Sigmoid colon (tissue), 7 donors: Measurements from ENCODE around the gene GRAMD1A. TPM values are rescaled to one million over a fixed set of nuclear protein-coding genes. Genes with fewer than 3 reads are reported as not detected.
"Not testable (repeated sequence)": the region's sequence is repeated elsewhere in the genome, so short reads cannot be mapped to it uniquely, and the experiment has no call there.

Experiments
- DNase-seq: peaks from one replicate; pipeline ENCODE4 v3.0.0-alpha.2; 2019
- H3K27ac ChIP-seq, 4 donors: fragments of 200-600 bp; sonication (generic); one replicate each; pipeline ENCODE4 v1.5.1; 2016 to 2019; ENCODE audit warnings: mild to moderate bottlenecking in 1 of 4
- H3K27me3 ChIP-seq, 3 donors: fragments of 200-600 bp; sonication (generic); one replicate each; pipeline ENCODE4 v1.5.1; 2019; ENCODE audit warnings: mild to moderate bottlenecking in 1 of 3
- H3K36me3 ChIP-seq, 4 donors: fragments of 200-600 bp; sonication (generic); one replicate each; pipeline ENCODE4 v1.5.1; 2016 to 2019
- H3K4me1 ChIP-seq, 4 donors: fragments of 200-600 bp; sonication (generic); one replicate each; pipeline ENCODE4 v1.5.1; 2017 to 2019
- H3K4me3 ChIP-seq, 4 donors: fragments of 200-600 bp; sonication (generic); one replicate each; pipeline ENCODE4 v1.5.1; 2017 to 2019; ENCODE audit warnings: mild to moderate bottlenecking in 2 of 4, moderate library complexity in 1 of 4
- H3K9me3 ChIP-seq, 4 donors: fragments of 200-600 bp in 3 of 4; sonication (generic) in 3 of 4; one replicate each; pipeline versions ENCODE4 v1.5.1 to v1.6.1; 2013 to 2019
- CTCF ChIP-seq, 4 experiments: fragments of 450-650 bp in 3 of 4; fragments of 200-600 bp in 1 of 4; IDR thresholded peaks; one replicate each; pipeline ENCODE4 v1.5.1; 2016 to 2019; ENCODE audit warnings: antibody characterized with exemption in 4 of 4, mild to moderate bottlenecking in 3 of 4, moderate library complexity in 2 of 4
- EP300 ChIP-seq, 4 donors: sonication (generic); formaldehyde crosslinking; IDR thresholded peaks; one replicate each; pipeline ENCODE4 v1.6.1; 2017; ENCODE audit warnings: antibody characterized with exemption in 4 of 4
- POLR2A ChIP-seq, 2 donors: fragments of 450-650 bp; IDR thresholded peaks; one replicate each; pipeline ENCODE4 v1.6.1; 2016; ENCODE audit warnings: antibody characterized with exemption in 2 of 2, mild to moderate bottlenecking in 2 of 2, moderate library complexity in 2 of 2
- POLR2AphosphoS5 ChIP-seq, 4 donors: sonication (generic); formaldehyde crosslinking; IDR thresholded peaks; one replicate each; pipeline ENCODE4 v1.6.1; 2017; ENCODE audit warnings: antibody characterized with exemption in 4 of 4
- WGBS, 2 donors: extraction: QIAGEN DNeasy Blood & Tissue Kit; methylation state at CpG; one replicate each; pipeline ENCODE4 v1.1.7; 2013; 5-methylcytosine and 5-hydroxymethylcytosine counted together
- intact Hi-C: fragments of 100-400 bp; cut with DNase I; formaldehyde crosslinking; loops from one replicate; pipeline ENCODE4 v1.15.1; 2023
- polyA plus RNA-seq, 3 donors: library from polyadenylated mRNA; stranded (reverse); fragments of 200-250 nt; gene quantifications; one replicate each; pipeline ENCODE4 v1.2.3, GENCODE V29; 2013
- total RNA-seq, 4 donors: library from RNA; depleted of rRNA; stranded (reverse); fragments of >200 nt; gene quantifications; one replicate each; pipeline ENCODE4 v1.1.0, GENCODE V29; 2016
- donor health status: healthy with polysubstance abuse.
- donor health status: Bipolar disorder and iron deficiency.
- donor health status: healthy.

Gene GRAMD1A
- total and polyA plus RNA-seq, 7 donors, result 5.1 to 58.9 (median 30.3) TPM

DNA sequence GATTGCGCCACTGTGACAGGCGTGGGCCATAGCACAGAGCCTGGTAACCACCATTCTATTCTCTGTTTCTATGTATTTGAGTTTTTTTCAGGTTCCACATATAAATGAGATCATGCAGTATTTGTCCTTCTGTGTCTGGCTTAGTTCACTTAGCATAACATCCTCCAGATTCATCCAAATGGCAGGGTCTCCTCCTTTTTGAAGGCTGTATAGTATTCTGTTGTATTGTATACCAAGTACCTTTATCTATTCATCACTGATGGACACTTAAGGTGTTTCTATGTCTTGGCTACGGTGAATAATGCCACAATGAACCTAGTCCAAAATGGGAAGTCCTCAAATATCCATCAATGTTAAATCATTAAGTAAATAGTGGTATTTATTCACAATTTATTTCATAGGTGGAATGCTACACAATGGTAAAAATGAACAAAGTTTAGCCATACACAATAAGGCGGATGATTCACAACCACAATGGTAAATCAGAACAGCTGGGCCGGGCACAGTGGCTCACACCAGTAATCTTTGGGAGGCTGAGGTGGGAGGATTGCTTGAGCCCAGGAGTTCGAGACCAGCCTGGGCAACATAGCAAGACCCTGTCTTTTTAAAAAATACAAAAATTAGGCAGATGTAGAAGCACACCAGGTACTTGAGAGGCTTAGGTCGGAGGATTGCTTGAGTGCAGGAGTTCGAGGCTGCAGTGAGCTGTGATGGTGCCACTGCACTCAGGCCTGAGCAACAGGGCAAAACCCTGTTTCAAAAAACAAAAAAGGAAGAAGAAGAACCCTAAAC is 8.4 kb upstream of the GRAMD1A start:
- Histone ChIP-seq H3K9me3 (no peaks in the 10 kb centered on the region), H3K4me3 (no peak overlapping the region), H3K27me3 (no peaks in the 10 kb centered on the region), H3K36me3 (no peaks in the 10 kb centered on the region), H3K4me1 (no peaks in the 10 kb centered on the region), H3K27ac (no peak overlapping the region)
- 90 to 97% methylated on average over 8 of the region's 8 CpGs for WGBS, 2 donors
- DNase-seq, result no peak
- intact Hi-C loops, result no loop called here
- TF ChIP-seq EP300 (IDR thresholded peaks at IDR 0.05) (no peak), CTCF (IDR thresholded peaks at IDR 0.05) (no peak), POLR2AphosphoS5 (IDR thresholded peaks at IDR 0.05) (no peak), POLR2A (IDR thresholded peaks at IDR 0.05) (no peak)

GRCh38 chr19:34992582-34992981 is 7.5 kb upstream of the GRAMD1A start:
- H3K9me3 ChIP-seq, H3K27me3 ChIP-seq, H3K4me3 ChIP-seq, intact Hi-C loops, DNase-seq, H3K27ac ChIP-seq, H3K36me3 ChIP-seq, H3K4me1 ChIP-seq: not testable (repeated sequence)
- WGBS, 2 donors, result 85 to 94% methylated on average over 7 of the region's 7 CpGs

DNA sequence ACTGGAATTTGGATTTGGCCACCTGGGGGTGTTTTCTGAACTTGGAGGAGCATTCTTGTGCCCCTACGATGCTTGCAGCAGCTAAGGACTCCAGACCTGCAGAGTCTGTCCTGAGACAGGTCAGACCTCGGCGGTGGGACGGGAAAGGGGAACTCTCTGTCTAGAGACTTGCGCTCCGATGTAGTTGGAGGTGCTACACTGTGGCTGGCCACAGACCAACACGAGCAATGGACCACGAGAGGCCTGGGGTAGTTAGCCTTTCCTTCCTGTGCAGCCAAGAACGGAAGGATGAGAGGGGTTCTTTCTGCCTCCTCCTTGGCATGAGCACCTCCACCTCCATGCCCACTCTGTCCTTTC is 5.9 kb upstream of the GRAMD1A start:
- no peak for DNase-seq
- TF ChIP-seq CTCF (IDR thresholded peaks at IDR 0.05), result no peak
- no peak for TF ChIP-seq EP300 (IDR thresholded peaks at IDR 0.05)
- TF ChIP-seq POLR2A (IDR thresholded peaks at IDR 0.05), result no peak
- TF ChIP-seq POLR2AphosphoS5 (IDR thresholded peaks at IDR 0.05), result no peak

GRCh38 chr19:34994643-34995541 is 5.2 kb upstream of the GRAMD1A start:
- intact Hi-C loops, result no loop called here
- Histone ChIP-seq H3K4me3 (no peak overlapping the region), H3K4me1 (peaks cover 0 to 13% (median 8%) of the 10 kb centered on the region in 4 donors), H3K27ac (peak overlapping the region; percentile 7 to 59 (median 20)), H3K9me3 (no peaks in the 10 kb centered on the region), H3K36me3 (no peaks in the 10 kb centered on the region), H3K27me3 (no peaks in the 10 kb centered on the region)
- 27 to 65% methylated on average over 17 of the region's 17 CpGs for WGBS, 2 donors
- TF ChIP-seq POLR2A (IDR thresholded peaks at IDR 0.05), result no peak
- no peak for TF ChIP-seq EP300 (IDR thresholded peaks at IDR 0.05)
- no peak for DNase-seq

More for the DNA sequence above, 5.9 kb upstream of the GRAMD1A start:
- Histone ChIP-seq H3K4me1 (peaks cover 0 to 7% (median 5%) of the 10 kb centered on the region in 4 donors), H3K36me3 (no peaks in the 10 kb centered on the region), H3K4me3 (no peak overlapping the region), H3K9me3 (no peaks in the 10 kb centered on the region), H3K27me3 (no peaks in the 10 kb centered on the region), H3K27ac (peak overlapping the region; percentile 7 to 59 (median 20))
- 81 to 84% methylated on average over 9 of the region's 9 CpGs for WGBS, 2 donors
- intact Hi-C loops, result no loop called here

- Histone ChIP-seq H3K27ac (peak overlapping the region in 2 of 4 donors; percentile 28 to 59), H3K4me3 (no peak overlapping the region), H3K9me3 (no peaks in the 10 kb centered on the region), H3K36me3 (no peaks in the 10 kb centered on the region), H3K27me3 (no peaks in the 10 kb centered on the region), H3K4me1 (peaks cover 0 to 14% (median 8%) of the 10 kb centered on the region in 4 donors)
- TF ChIP-seq POLR2AphosphoS5 (IDR thresholded peaks at IDR 0.05) (no peak), CTCF (IDR thresholded peaks at IDR 0.05) (no peak), POLR2A (IDR thresholded peaks at IDR 0.05) (no peak)
- no peak for DNase-seq
- intact Hi-C loops, result no loop called here
- WGBS, 2 donors, result 44 to 79% methylated on average over 8 of the region's 8 CpGs
Observed at GRCh38 chr19:34995551-34995950, 4.6 kb upstream of the GRAMD1A start.
